BLaER1 (cell line): ENCODE measurements around the gene MAIP1.

Experiments used
- H3K27ac ChIP-seq: shearing (Covaris generic); formaldehyde crosslinking; 2 replicates; pipeline ENCODE4 v1.8.1; 2022
- H3K27me3 ChIP-seq: shearing (Covaris generic); formaldehyde crosslinking; 2 replicates; pipeline ENCODE4 v1.8.1; 2022
- H3K36me3 ChIP-seq: shearing (Covaris generic); formaldehyde crosslinking; 2 replicates; pipeline ENCODE4 v1.8.1; 2022
- H3K4me1 ChIP-seq: shearing (Covaris generic); formaldehyde crosslinking; 2 replicates; pipeline ENCODE4 v1.8.1; 2022
- H3K4me2 ChIP-seq: shearing (Covaris generic); formaldehyde crosslinking; 2 replicates; pipeline ENCODE4 v1.8.1; 2022
- H3K4me3 ChIP-seq: shearing (Covaris generic); formaldehyde crosslinking; 2 replicates; pipeline ENCODE4 v1.8.1; 2022
- H3K9ac ChIP-seq: shearing (Covaris generic); formaldehyde crosslinking; 2 replicates; pipeline ENCODE4 v1.8.1; 2022
- H3K9me3 ChIP-seq: shearing (Covaris generic); formaldehyde crosslinking; 2 replicates; pipeline ENCODE4 v1.8.1; 2022
- H4K20me1 ChIP-seq: shearing (Covaris generic); formaldehyde crosslinking; 2 replicates; pipeline ENCODE4 v1.8.1; 2022
- Cebpa-rat ChIP-seq: shearing (Covaris generic); IDR thresholded peaks from 2 replicates; pipeline ENCODE4 v1.8.1; 2022

The MAIP1 gene

GRCh38 chr2:199946196-199946595 is 9.2 kb upstream of the MAIP1 start:
- Histone ChIP-seq H3K9me3 (no peaks in the 10 kb centered on the region), H3K27me3 (no peaks in the 10 kb centered on the region), H3K4me2 (no peak overlapping the region), H3K9ac (no peak overlapping the region), H3K27ac (no peak overlapping the region), H3K4me3 (no peak overlapping the region), H3K36me3 (peaks cover 85% of the 10 kb centered on the region), H4K20me1 (peaks cover 49% of the 10 kb centered on the region), H3K4me1 (no peaks in the 10 kb centered on the region)
- TF ChIP-seq Cebpa-rat = no peak

GRCh38 chr2:199946836-199947235 is 8.5 kb upstream of the MAIP1 start:
- TF ChIP-seq Cebpa-rat = no peak
- Histone ChIP-seq H3K9me3 (no peaks in the 10 kb centered on the region), H4K20me1 (peaks cover 43% of the 10 kb centered on the region), H3K36me3 (peaks cover 79% of the 10 kb centered on the region), H3K4me3 (no peak overlapping the region), H3K9ac (no peak overlapping the region), H3K4me2 (no peak overlapping the region), H3K4me1 (no peaks in the 10 kb centered on the region), H3K27me3 (no peaks in the 10 kb centered on the region), H3K27ac (no peak overlapping the region)

- Histone ChIP-seq H3K36me3 (peaks cover 49% of the 10 kb centered on the region), H3K27ac (no peak overlapping the region), H3K9ac (no peak overlapping the region), H3K4me1 (peaks cover 14% of the 10 kb centered on the region), H3K9me3 (no peaks in the 10 kb centered on the region), H3K4me3 (no peak overlapping the region), H4K20me1 (peaks cover 19% of the 10 kb centered on the region), H3K4me2 (no peak overlapping the region), H3K27me3 (no peaks in the 10 kb centered on the region)
- TF ChIP-seq Cebpa-rat = no peak
Measured at GRCh38 chr2:199950396-199950795, 5.0 kb upstream of the MAIP1 start.

- H3K9me3 ChIP-seq = no peaks in the 10 kb centered on the region
- H4K20me1 ChIP-seq = peaks cover 19% of the 10 kb centered on the region
- no peak overlapping the region for H3K9ac ChIP-seq
- no peak overlapping the region for H3K4me3 ChIP-seq
- peaks cover 42% of the 10 kb centered on the region for H3K36me3 ChIP-seq
- H3K4me1 ChIP-seq = peaks cover 14% of the 10 kb centered on the region
- no peak overlapping the region for H3K27ac ChIP-seq
- H3K4me2 ChIP-seq = no peak overlapping the region
- no peak for TF ChIP-seq Cebpa-rat
- H3K27me3 ChIP-seq = no peaks in the 10 kb centered on the region
Measured at GRCh38 chr2:199951023-199951422, 4.4 kb upstream of the MAIP1 start.

- peak overlapping the region; percentile 96 for H3K9ac ChIP-seq
- peak overlapping the region; percentile 77 for H3K4me3 ChIP-seq
Measured at GRCh38 chr2:199955007-199955338, 409 bp upstream of the MAIP1 start.

GRCh38 chr2:199956062-199956380 is 639 bp downstream of the MAIP1 start:
- TF ChIP-seq Cebpa-rat = no peak
- peaks cover 27% of the 10 kb centered on the region; the same call in 1 of the 2 replicates for H4K20me1 ChIP-seq
- H3K27ac ChIP-seq = peak overlapping the region; percentile 97
- H3K4me1 ChIP-seq = peaks cover 37% of the 10 kb centered on the region
- peak overlapping the region; percentile 90 for H3K4me2 ChIP-seq
- no peaks in the 10 kb centered on the region for H3K27me3 ChIP-seq
- H3K4me3 ChIP-seq = peak overlapping the region; percentile 77
- peaks cover 34% of the 10 kb centered on the region for H3K36me3 ChIP-seq
- peak overlapping the region; percentile 96 for H3K9ac ChIP-seq
- H3K9me3 ChIP-seq = no peaks in the 10 kb centered on the region

More at GRCh38 chr2:199955007-199955338, 409 bp upstream of the MAIP1 start:
- Histone ChIP-seq H3K36me3 (peaks cover 32% of the 10 kb centered on the region), H3K4me1 (peaks cover 37% of the 10 kb centered on the region), H4K20me1 (peaks cover 37% of the 10 kb centered on the region), H3K27ac (peak overlapping the region; percentile 97), H3K27me3 (no peaks in the 10 kb centered on the region), H3K9me3 (no peaks in the 10 kb centered on the region), H3K4me2 (peak overlapping the region; percentile 90)
- TF ChIP-seq Cebpa-rat = no peak

- Histone ChIP-seq H4K20me1 (peaks cover 34% of the 10 kb centered on the region; the same call in 1 of the 2 replicates), H3K36me3 (peaks cover 51% of the 10 kb centered on the region), H3K9ac (no peak overlapping the region), H3K4me1 (peaks cover 37% of the 10 kb centered on the region), H3K27ac (no peak overlapping the region), H3K4me3 (no peak overlapping the region), H3K27me3 (no peaks in the 10 kb centered on the region), H3K9me3 (no peaks in the 10 kb centered on the region), H3K4me2 (peak overlapping the region; percentile 90)
- no peak for TF ChIP-seq Cebpa-rat
Measured at GRCh38 chr2:199958014-199958413, 2.6 kb downstream of the MAIP1 start.

GRCh38 chr2:199962203-199962602 is 6.8 kb downstream of the MAIP1 start:
- Histone ChIP-seq H3K4me1 (peaks cover 12% of the 10 kb centered on the region), H3K4me3 (no peak overlapping the region), H3K9me3 (no peaks in the 10 kb centered on the region), H3K36me3 (peaks cover 82% of the 10 kb centered on the region), H4K20me1 (peaks cover 25% of the 10 kb centered on the region; the same call in 1 of the 2 replicates), H3K9ac (no peak overlapping the region), H3K27ac (no peak overlapping the region), H3K27me3 (no peaks in the 10 kb centered on the region), H3K4me2 (no peak overlapping the region)
- TF ChIP-seq Cebpa-rat = no peak

GRCh38 chr2:199966405-199966804 is 11.0 kb downstream of the MAIP1 start:
- Histone ChIP-seq H4K20me1 (0 out of 2 replicates have a peak, but pooled peaks cover 7% of the 10 kb centered on the region), H3K4me1 (no peaks in the 10 kb centered on the region), H3K9me3 (no peaks in the 10 kb centered on the region), H3K9ac (no peak overlapping the region), H3K4me2 (no peak overlapping the region), H3K27ac (no peak overlapping the region), H3K27me3 (no peaks in the 10 kb centered on the region), H3K4me3 (no peak overlapping the region), H3K36me3 (peaks cover 59% of the 10 kb centered on the region)
- TF ChIP-seq Cebpa-rat = no peak

- H3K9me3 ChIP-seq = no peaks in the 10 kb centered on the region
- H3K36me3 ChIP-seq = peaks cover 53% of the 10 kb centered on the region
- H3K4me2 ChIP-seq = no peak overlapping the region
Measured at GRCh38 chr2:199966976-199967375, 11.6 kb downstream of the MAIP1 start.

GRCh38 chr2:199968126-199968525 is 12.7 kb downstream of the MAIP1 start:
- Histone ChIP-seq H4K20me1 (no peaks in the 10 kb centered on the region), H3K36me3 (peaks cover 46% of the 10 kb centered on the region), H3K4me3 (no peak overlapping the region), H3K27me3 (no peaks in the 10 kb centered on the region), H3K9me3 (no peaks in the 10 kb centered on the region), H3K4me1 (no peaks in the 10 kb centered on the region), H3K4me2 (no peak overlapping the region), H3K9ac (no peak overlapping the region), H3K27ac (no peak overlapping the region)
- no peak for TF ChIP-seq Cebpa-rat

More at GRCh38 chr2:199966976-199967375, 11.6 kb downstream of the MAIP1 start:
- no peak overlapping the region for H3K27ac ChIP-seq
- no peaks in the 10 kb centered on the region for H3K4me1 ChIP-seq
- no peak for TF ChIP-seq Cebpa-rat
- 0 out of 2 replicates have a peak, but pooled peaks cover 6% of the 10 kb centered on the region for H4K20me1 ChIP-seq
- no peak overlapping the region for H3K4me3 ChIP-seq
- H3K27me3 ChIP-seq = no peaks in the 10 kb centered on the region
- H3K9ac ChIP-seq = no peak overlapping the region
